Heart left ventricle (tissue), 16 donors: ENCODE measurements around the gene ACBD7. TPM values are rescaled to one million over a fixed set of nuclear protein-coding genes. Genes with fewer than 3 reads are reported as not detected.

ENCODE experiments used
- ATAC-seq, 4 donors: fragments of 200-7000 bp; cut with Tn5 transposase; one replicate each; pipeline ENCODE4 v1.9.1; 2020 to 2022; ENCODE audit warnings: moderate library complexity in 4 of 4, mild to moderate bottlenecking in 3 of 4, moderate number of reproducible peaks in 1 of 4
- DNase-seq, 5 donors: peaks; one replicate each; pipeline ENCODE4 v3.0.0-alpha.2; 2020
- H3K27ac ChIP-seq, 12 donors: fragments of 200-600 bp; sonication (generic) in 4 of 12; one replicate each; pipeline versions ENCODE4 v1.5.0 to v1.8.0; 2016 to 2022; ENCODE audit warnings: mild to moderate bottlenecking in 2 of 12
- H3K27me3 ChIP-seq, 9 donors: fragments of 200-600 bp; sonication (generic) in 2 of 9; one replicate each; pipeline versions ENCODE4 v1.5.1 to v1.8.0; 2016 to 2022; ENCODE audit warnings: mild to moderate bottlenecking in 3 of 9
- H3K36me3 ChIP-seq, 9 donors: fragments of 200-600 bp; sonication (generic) in 2 of 9; one replicate each; pipeline versions ENCODE4 v1.5.0 to v1.8.0; 2018 to 2022; ENCODE audit warnings: mild to moderate bottlenecking in 2 of 9
- H3K4me1 ChIP-seq, 12 donors: fragments of 200-600 bp; sonication (generic) in 4 of 12; one replicate each; pipeline versions ENCODE4 v1.5.0 to v1.8.0; 2016 to 2022; ENCODE audit warnings: mild to moderate bottlenecking in 3 of 12
- H3K4me3 ChIP-seq, 12 donors: fragments of 200-600 bp; sonication (generic) in 4 of 12; one replicate each; pipeline versions ENCODE4 v1.5.0 to v1.8.0; 2017 to 2022; ENCODE audit warnings: mild to moderate bottlenecking in 9 of 12, moderate library complexity in 4 of 12
- H3K9me3 ChIP-seq, 12 donors: fragments of 200-600 bp; sonication (generic) in 4 of 12; one replicate each; pipeline versions ENCODE4 v1.5.0 to v1.8.0; 2016 to 2022; ENCODE audit warnings: mild to moderate bottlenecking in 1 of 12
- CTCF ChIP-seq, 12 donors: fragments of 200-600 bp; sonication (generic) in 4 of 12; IDR thresholded peaks; one replicate each; pipeline versions ENCODE4 v1.5.0 to v1.8.0; 2018 to 2022; ENCODE audit warnings: antibody characterized with exemption in 12 of 12, mild to moderate bottlenecking in 5 of 12
- POLR2A ChIP-seq, 2 donors: fragments of 450-650 bp; IDR thresholded peaks; one replicate each; pipeline ENCODE4 v1.6.1; 2017; ENCODE audit warnings: antibody characterized with exemption in 2 of 2, mild to moderate bottlenecking in 2 of 2, moderate library complexity in 2 of 2
- WGBS, 4 donors: extraction: QIAGEN DNeasy Blood & Tissue Kit in 2 of 4; methylation state at CpG; one replicate each; pipeline versions ENCODE4 v1.1.5 to v1.1.7; 2013 to 2018; 5-methylcytosine and 5-hydroxymethylcytosine counted together
- intact Hi-C, 10 donors: fragments of 100-400 bp; cut with DNase I; formaldehyde crosslinking; loops; one replicate each; pipeline versions ENCODE4 v1.11.1 to v1.14.2; 2022
- polyA plus RNA-seq, 2 donors: library from polyadenylated mRNA; stranded (reverse); fragments of 200-250 nt; gene quantifications; one replicate each; pipeline ENCODE4 v1.2.3, GENCODE V29; 2013
- total RNA-seq, 9 donors: library from RNA; depleted of rRNA in 2 of 9; stranded (reverse); fragments of >200 nt in 2 of 9; fragmentation: NEBNext Ultra II Directional in 3 of 9; extraction: Animal tissue kit (Norgen Biotek cat#: 25700) in 3 of 9; gene quantifications; one replicate each; pipeline versions ENCODE4 v1.1.0 to v1.2.4, GENCODE V29; 2016 to 2023
- donor health status: ischemic (EF 13 %, LVEDD 7.1; RV severe dilation, severe dysfunction).
- donor health status: healthy with polysubstance abuse.
- donor health status: DM: no; HTN: yes; CAD: no.
- donor health status: DM: no; HTN: no; CAD: no.
- donor health status: ischemic (EF 25% LVEDD 6.9; RV normal size, moderate dysfunction).
- donor health status: ischemic (EF 25% LVEDD 5.7; RV mildly dilated, moderate dysfunction).
- donor health status: healthy.
- donor health status: DM: yes; HTN: yes; CAD: no.
- donor health status: ischemic (EF 35%, LVEDD 5.7; RV mildly dilated, moderate dysfunction).
- donor health status: nonischemic (EF 11% LVEDD 7.7; RV severe dilation, severe dysfunction).
- donor health status: DM: yes; HTN: yes; CAD: no.
- donor health status: PGD.
- donor health status: ischemic (EF 29% LVEDD 5.4; RV normal size, mild dysfunction).
- donor health status: nonischemic (EF 23%, LVEDD 6.1; RV moderate dilation, normal function).

The ACBD7 gene
- total and polyA plus RNA-seq, 11 donors: 0.08 to 1.1 TPM; not detected in 9

GRCh38 chr10:15043674-15044073 is 44.9 kb downstream of the ACBD7 start, which contains the start of gene OLAH:
TSS of gene OLAH (plus strand) at chr10:15043943. CDS start at chr10:15047289, 3,346 bp downstream.
- no peak within 1 kb of the TSS for H3K4me3 ChIP-seq
- intact Hi-C loops: no loop called here
- TF ChIP-seq CTCF (IDR thresholded peaks at IDR 0.05) (no peak), POLR2A (IDR thresholded peaks at IDR 0.05) (no peak)
- peaks cover 0 to 4% (median 0%) of the 10 kb centered on the region in 12 donors for H3K9me3 ChIP-seq
- H3K4me1 ChIP-seq: no peaks in the 10 kb centered on the region
- no peak for DNase-seq
- no peaks in the 10 kb centered on the region for H3K27me3 ChIP-seq
- no peaks in the 10 kb centered on the region for H3K36me3 ChIP-seq
- no peak for ATAC-seq
- WGBS, 4 donors: 43 to 97% (median 94%) methylated on average over 1 of the region's 1 CpG
- no peak within 1 kb of the TSS for H3K27ac ChIP-seq

GRCh38 chr10:15038416-15038815 is 50.2 kb downstream of the ACBD7 start:
- Histone ChIP-seq H3K4me1 (peaks cover 0 to 2% (median 0%) of the 10 kb centered on the region in 12 donors), H3K27me3 (no peaks in the 10 kb centered on the region), H3K9me3 (peaks cover 0 to under 1% (median 0%) of the 10 kb centered on the region in 12 donors), H3K4me3 (no peak overlapping the region), H3K36me3 (no peaks in the 10 kb centered on the region), H3K27ac (no peak overlapping the region)
- TF ChIP-seq CTCF (IDR thresholded peaks at IDR 0.05): no peak
- TF ChIP-seq POLR2A (IDR thresholded peaks at IDR 0.05): no peak
- no peak for ATAC-seq
- 73 to 85% (median 81%) methylated on average over 10 of the region's 10 CpGs for WGBS, 4 donors
- intact Hi-C loops: no loop called here
- no peak for DNase-seq

- H3K27ac ChIP-seq: no peak overlapping the region
- H3K4me3 ChIP-seq: no peak overlapping the region
- intact Hi-C loops: no loop called here
- DNase-seq (no peak), ATAC-seq (no peak)
- no peaks in the 10 kb centered on the region for H3K36me3 ChIP-seq
- no peaks in the 10 kb centered on the region for H3K9me3 ChIP-seq
- H3K27me3 ChIP-seq: no peaks in the 10 kb centered on the region
- 55 to 74% (median 65%) methylated on average over 4 of the region's 4 CpGs for WGBS, 4 donors
- no peak for TF ChIP-seq CTCF (IDR thresholded peaks at IDR 0.05)
- TF ChIP-seq POLR2A (IDR thresholded peaks at IDR 0.05): no peak
- peaks cover 0 to 9% (median 0%) of the 10 kb centered on the region in 12 donors for H3K4me1 ChIP-seq
These were observed 50.9 kb downstream of the ACBD7 start for GRCh38 chr10:15037691-15038090.

GRCh38 chr10:15035385-15036301 is 52.9 kb downstream of the ACBD7 start:
- intact Hi-C loops: no loop called here
- H3K27ac ChIP-seq: peak overlapping the region in 1 of 12 donors; percentile 67
- no peaks in the 10 kb centered on the region for H3K36me3 ChIP-seq
- no peaks in the 10 kb centered on the region for H3K9me3 ChIP-seq
- 51 to 59% (median 56%) methylated on average over 18 of the region's 18 CpGs for WGBS, 4 donors
- ATAC-seq (peak in 3 of 4 donors; percentile 36 to 60 (median 38)), DNase-seq (peak in 3 of 5 donors; percentile 16 to 42 (median 16))
- H3K4me1 ChIP-seq: peaks cover 0 to 12% (median 0%) of the 10 kb centered on the region in 12 donors
- TF ChIP-seq CTCF (IDR thresholded peaks at IDR 0.05): no peak
- no peak for TF ChIP-seq POLR2A (IDR thresholded peaks at IDR 0.05)
- no peak overlapping the region for H3K4me3 ChIP-seq
- no peaks in the 10 kb centered on the region for H3K27me3 ChIP-seq
